Right lobe of liver (tissue), 4 donors: ENCODE data around the gene UBE2Q2.

Experiments
- CTCF ChIP-seq, 4 donors: fragments of 200-600 bp in 3 of 4; fragments of 450-650 bp in 1 of 4; IDR thresholded peaks; one replicate each; pipeline versions ENCODE4 v1.5.1 to v1.8.0; 2016 to 2022; ENCODE audit warnings: antibody characterized with exemption in 4 of 4, mild to moderate bottlenecking in 2 of 4
- POLR2A ChIP-seq: fragments of 450-650 bp; IDR thresholded peaks from one replicate; pipeline ENCODE4 v1.6.1; 2017; ENCODE audit warnings: antibody characterized with exemption, mild to moderate bottlenecking
- donor health status: DM: no; HTN: no; CAD: no.
- donor health status: DM: no; HTN: no; CAD: no.
- donor health status: DM: no; HTN: yes; CAD: no.

- TF ChIP-seq POLR2A (no peak), CTCF (IDR thresholded peaks at IDR 0.05) (no peak)
These were observed 103.8 kb downstream of the UBE2Q2 start for GRCh38 chr15:75947092-75947491.
